Body of pancreas (tissue), 4 donors: ENCODE results near the gene MAPK1. TPM values are rescaled to one million over a fixed set of nuclear protein-coding genes. Genes with fewer than 3 reads are reported as not detected.

ENCODE experiments used
- ATAC-seq: fragments of 150-250 bp; one replicate; pipeline ENCODE4 v1.9.1; 2016
- DNase-seq, 4 donors: peaks; one replicate each; pipeline ENCODE4 v3.0.0-alpha.2; 2019
- H3K27ac ChIP-seq, 4 donors: fragments of 200-600 bp; sonication (generic); 1 replicate in 3 of 4; 2 replicates in 1 of 4; pipeline versions ENCODE4 v1.5.1 to v1.6.1; 2016 to 2019; ENCODE audit warnings: mild to moderate bottlenecking in 1 of 4, mixed read lengths in 1 of 4, moderate library complexity in 1 of 4
- H3K27me3 ChIP-seq, 2 donors: fragments of 200-600 bp; sonication (generic); one replicate each; pipeline ENCODE4 v1.6.0; 2016; ENCODE audit warnings: mild to moderate bottlenecking in 1 of 2
- H3K36me3 ChIP-seq, 2 donors: fragments of 200-600 bp; sonication (generic); replicated peaks in 1 of 2; 2 replicates each; pipeline ENCODE4 v1.5.1; 2016; ENCODE audit warnings: low read depth in 2 of 2; ENCODE audit not compliant: insufficient read depth in 1 of 2
- H3K4me1 ChIP-seq: fragments of 200-600 bp; sonication (generic); one replicate; pipeline ENCODE4 v1.6.0; 2016
- H3K4me3 ChIP-seq, 2 donors: fragments of 200-600 bp; sonication (generic); 1 replicate in 1 of 2; 2 replicates in 1 of 2; pipeline ENCODE4 v1.5.1; 2016 to 2019
- H3K9me3 ChIP-seq, 3 donors: fragments of 200-600 bp; sonication (generic); 1 replicate in 2 of 3; 2 replicates in 1 of 3; pipeline ENCODE4 v1.5.1; 2016
- CTCF ChIP-seq, 7 experiments: fragments of 450-650 bp in 4 of 7; fragments of 200-600 bp in 3 of 7; sonication (generic) in 3 of 7; IDR thresholded peaks; one replicate each; pipeline ENCODE4 v1.5.1; 2016 to 2019; ENCODE audit warnings: antibody characterized with exemption in 7 of 7
- POLR2A ChIP-seq, 3 donors: fragments of 450-650 bp; IDR thresholded peaks; one replicate each; pipeline ENCODE4 v1.6.1; 2016; ENCODE audit warnings: antibody characterized with exemption in 3 of 3, mild to moderate bottlenecking in 2 of 3
- WGBS, 2 donors: methylation state at CpG; one replicate each; pipeline ENCODE4 v1.1.5; 2017; 5-methylcytosine and 5-hydroxymethylcytosine counted together
- intact Hi-C: fragments of 100-400 bp; cut with DNase I; formaldehyde crosslinking; loops from one replicate; pipeline ENCODE4 v1.15.1; 2023
- total RNA-seq, 2 donors: library from RNA; depleted of rRNA; stranded (reverse); fragments of >200 nt; gene quantifications; one replicate each; pipeline ENCODE4 v1.1.0, GENCODE V29; 2016

The MAPK1 gene
- total RNA-seq, 2 donors from 2014 or later: 25.4 to 44.1 TPM

- DNase-seq (no peak), ATAC-seq (no peak)
- TF ChIP-seq POLR2A (IDR thresholded peaks at IDR 0.05) (no peak), CTCF (IDR thresholded peaks at IDR 0.05) (no peak)
- no peaks in the 10 kb centered on the region for H3K36me3 ChIP-seq
- H3K4me3 ChIP-seq: no peak overlapping the region
- H3K27me3 ChIP-seq: no peaks in the 10 kb centered on the region
- H3K4me1 ChIP-seq: peaks cover 12% of the 10 kb centered on the region
- WGBS, 2 donors: 84 to 85% methylated on average over 9 of the region's 9 CpGs
- H3K27ac ChIP-seq: no peak overlapping the region
- H3K9me3 ChIP-seq: no peaks in the 10 kb centered on the region
- intact Hi-C loops: no loop called here
Observed at GRCh38 chr22:21736948-21737347, 130.5 kb downstream of the MAPK1 start.

- no peak for DNase-seq
- Histone ChIP-seq H3K4me3 (peak overlapping the region in 1 of 2 donors; percentile 7), H3K4me1 (peaks cover 12% of the 10 kb centered on the region), H3K27me3 (no peaks in the 10 kb centered on the region), H3K27ac (peak overlapping the region in 2 of 4 donors; percentile 86 to 88), H3K36me3 (no peaks in the 10 kb centered on the region), H3K9me3 (no peaks in the 10 kb centered on the region)
- 7 to 39% methylated on average over 12 to 60 of the region's 65 CpGs for WGBS, 2 donors
- ATAC-seq: peak; percentile 19
- TF ChIP-seq POLR2A (IDR thresholded peaks at IDR 0.05) (peak in 2 of 3 donors; percentile 52 to 54), CTCF (IDR thresholded peaks at IDR 0.05) (no peak)
- intact Hi-C loops: no loop called here
Observed at GRCh38 chr22:21736084-21736642, 131.3 kb downstream of the MAPK1 start.

- peak within 1 kb of the TSS; percentile 41 to 88 (median 76) for H3K27ac ChIP-seq
- H3K27me3 ChIP-seq: no peaks in the 10 kb centered on the region
- ATAC-seq (peak; percentile 97), DNase-seq (peak; percentile 97 to 98 (median 97))
- intact Hi-C loops: no loop called here
- whole genome bisulfite sequencing, 2 donors: 0 to 1% methylated on average over 16 to 89 of the region's 102 CpGs
- no peaks in the 10 kb centered on the region for H3K9me3 ChIP-seq
- H3K36me3 ChIP-seq: no peaks in the 10 kb centered on the region
- peaks cover 12% of the 10 kb centered on the region for H3K4me1 ChIP-seq
- H3K4me3 ChIP-seq: peak within 1 kb of the TSS in 1 of 2 donors; percentile 31
- TF ChIP-seq POLR2A (IDR thresholded peaks at IDR 0.05): peak; percentile 59 to 83 (median 73)
- no peak for TF ChIP-seq CTCF (IDR thresholded peaks at IDR 0.05)
Observed at GRCh38 chr22:21735200-21736083, 132.0 kb downstream of the MAPK1 start, which contains the start of gene YPEL1. YPEL1 (minus strand) TSS chr22:21735794; CDS start chr22:21710744, 25,050 bp downstream.

- 10 to 20% methylated on average over 8 of the region's 8 CpGs for WGBS, 2 donors
- TF ChIP-seq CTCF (IDR thresholded peaks at IDR 0.05) (no peak), POLR2A (IDR thresholded peaks at IDR 0.05) (no peak)
- intact Hi-C loops: no loop called here
- H3K4me3 ChIP-seq: peak overlapping the region in 1 of 2 donors; percentile 31
- ATAC-seq (no peak), DNase-seq (peak in 1 of 4 donors; percentile 19)
- no peaks in the 10 kb centered on the region for H3K9me3 ChIP-seq
- peak overlapping the region in 3 of 4 donors; percentile 65 to 88 (median 86) for H3K27ac ChIP-seq
- no peaks in the 10 kb centered on the region for H3K27me3 ChIP-seq
- peaks cover 12% of the 10 kb centered on the region for H3K4me1 ChIP-seq
- no peaks in the 10 kb centered on the region for H3K36me3 ChIP-seq
Observed at GRCh38 chr22:21734540-21735199, 132.8 kb downstream of the MAPK1 start.
